GM21576 (cell line): Measurements from ENCODE around the gene PCMTD2.
"Not testable (repeated sequence)": the region's sequence is repeated elsewhere in the genome, so short reads cannot be mapped to it uniquely, and the experiment has no call there.

Experiments
- ATAC-seq: cut with Tn5 transposase; IDR thresholded peaks from one replicate; pipeline ENCODE4 v1.9.1; 2021; ENCODE audit warnings: mild to moderate bottlenecking, moderate library complexity; ENCODE audit not compliant: unreplicated experiment

PCMTD2 gene

GRCh38 chr20:64285579-64286446, 30.3 kb downstream of the PCMTD2 start:
- ATAC-seq, result peak; percentile 91

- not testable (repeated sequence) for ATAC-seq
Observed at GRCh38 chr20:64286447-64287263, 31.1 kb downstream of the PCMTD2 start.

- not testable (repeated sequence) for ATAC-seq
Observed at GRCh38 chr20:64287264-64287590, 31.7 kb downstream of the PCMTD2 start.

DNA sequence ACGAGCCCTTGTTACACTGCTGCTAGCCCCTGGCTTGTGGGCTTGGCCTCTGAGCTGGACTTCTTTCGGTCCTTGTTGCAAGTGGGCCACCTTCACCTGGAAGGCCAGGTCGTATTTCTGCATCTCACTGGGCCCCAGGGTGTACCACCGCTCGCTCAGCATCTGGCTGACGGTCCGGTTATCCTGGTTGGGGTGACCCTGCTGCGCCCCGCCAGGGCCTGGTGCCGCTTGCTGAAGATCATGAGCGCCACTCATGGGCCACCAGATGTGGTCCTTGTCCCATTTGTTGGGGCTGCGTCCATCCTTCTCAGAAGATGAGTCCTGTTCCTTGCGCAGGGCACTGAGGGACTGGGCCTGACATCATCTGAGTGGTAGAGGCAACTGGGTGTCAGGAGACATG, 36.6 kb downstream of the PCMTD2 start:
- ATAC-seq, result not testable (repeated sequence)

DNA sequence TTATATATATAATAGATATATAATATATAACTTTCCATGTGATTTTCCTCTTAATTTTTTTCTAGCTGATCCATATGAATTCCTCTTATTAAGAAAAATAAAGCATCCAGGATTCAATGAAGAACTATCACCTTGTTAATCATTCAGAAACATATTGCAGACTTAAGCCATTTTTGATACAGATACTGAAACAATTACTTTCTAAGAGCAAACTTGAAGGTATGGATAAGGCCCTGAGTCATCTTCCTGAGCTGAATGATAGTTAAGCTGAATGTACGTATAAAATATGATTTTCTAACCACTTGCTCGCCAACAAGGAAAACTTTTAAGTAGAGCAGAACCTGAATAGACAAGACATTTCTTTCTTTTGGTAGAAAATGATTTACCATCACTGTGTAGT, 47.5 kb downstream of the PCMTD2 start:
- not testable (repeated sequence) for ATAC-seq

- ATAC-seq, result not testable (repeated sequence)
Observed at GRCh38 chr20:64313761-64314160, 58.2 kb downstream of the PCMTD2 start.

- not testable (repeated sequence) for ATAC-seq
Observed at GRCh38 chr20:64315381-64315780, 59.8 kb downstream of the PCMTD2 start.

- not testable (repeated sequence) for ATAC-seq
Observed at GRCh38 chr20:64315884-64316283, 60.3 kb downstream of the PCMTD2 start.

DNA sequence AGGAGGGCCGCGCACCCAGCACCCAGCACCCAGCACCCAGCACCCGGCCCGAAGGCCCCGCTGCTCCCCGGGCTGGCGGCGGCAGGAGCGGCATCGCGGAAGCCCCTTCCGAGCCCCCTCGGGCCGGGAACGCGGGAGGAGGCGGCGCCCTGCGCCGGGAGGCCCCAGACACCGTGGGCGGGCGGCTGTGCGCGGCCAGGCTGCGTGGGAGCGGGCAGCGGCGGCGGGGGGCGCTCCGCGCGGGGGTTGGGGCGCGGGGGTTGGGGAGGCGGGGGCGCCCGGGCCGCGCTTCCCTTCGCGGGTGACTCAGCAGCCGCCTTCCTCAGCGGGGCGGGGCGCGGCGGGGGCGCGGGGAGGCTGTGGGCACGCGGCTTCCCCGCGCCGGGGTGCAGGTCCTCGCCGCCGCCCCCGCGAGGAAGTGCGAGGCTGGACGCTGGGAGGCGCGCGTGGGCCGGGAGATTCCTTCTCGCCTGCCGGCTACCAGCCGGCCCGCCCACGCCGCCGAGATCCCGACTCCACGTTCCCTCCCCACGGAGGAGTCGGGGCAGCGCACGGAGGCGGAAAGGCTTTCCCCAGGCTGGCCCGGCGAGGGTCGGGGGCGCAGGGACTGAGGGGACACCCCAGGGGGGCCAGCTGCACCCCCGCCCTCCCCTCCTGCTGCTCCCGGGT, 61.0 kb downstream of the PCMTD2 start:
- ATAC-seq, result not testable (repeated sequence)

- ATAC-seq, result not testable (repeated sequence)
Observed at GRCh38 chr20:64317331-64317730, 61.8 kb downstream of the PCMTD2 start.

- ATAC-seq, result not testable (repeated sequence)
Observed at GRCh38 chr20:64318056-64318455, 62.5 kb downstream of the PCMTD2 start.

DNA sequence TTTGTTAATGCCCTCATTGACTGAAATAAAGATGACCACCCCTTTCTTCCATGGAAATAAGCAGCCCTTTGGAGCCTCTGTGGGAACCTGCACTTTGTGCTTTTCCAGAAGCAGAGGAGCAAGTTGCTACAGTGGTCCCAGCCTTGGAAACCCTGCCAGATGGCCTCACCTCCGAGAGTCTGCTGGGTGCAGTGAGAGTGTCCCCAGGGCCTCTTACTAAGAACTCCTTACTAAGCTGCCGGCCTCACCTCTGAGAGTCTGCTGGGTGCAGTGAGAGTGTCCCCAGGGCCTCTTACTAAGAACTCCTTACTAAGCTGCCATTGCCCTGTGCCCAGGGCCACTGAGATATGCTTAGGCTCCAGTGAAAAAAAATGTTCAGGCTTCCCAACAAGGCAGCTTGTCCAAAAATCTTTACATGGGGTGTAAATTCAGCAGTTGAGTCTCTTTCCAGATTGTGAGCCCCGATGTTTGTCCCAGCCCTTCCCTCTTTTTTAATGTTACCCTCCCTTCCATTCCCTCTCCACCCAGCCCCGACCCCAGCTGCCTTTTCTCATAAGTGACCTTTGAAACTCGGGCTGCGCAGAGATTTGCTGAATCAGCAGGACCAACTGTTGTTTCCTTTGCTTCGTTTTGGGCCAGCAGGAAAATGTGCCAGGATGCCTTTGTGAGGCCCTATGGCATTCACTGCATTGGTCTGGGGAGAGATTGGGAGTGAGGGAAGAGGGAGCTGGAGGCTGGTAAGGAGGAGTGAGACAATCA, 66.7 kb downstream of the PCMTD2 start:
- ATAC-seq, result not testable (repeated sequence)
